Activated T-cell treated with anti-CD3 and anti-CD28 coated beads, Interleukin-2, amount 50 U/mL, for 24 hours (primary cell): Measurements from ENCODE around the gene KMT2B.

ENCODE experiments used
- DNase-seq: peaks from one replicate; pipeline ENCODE4 v3.0.0-alpha.2; 2020
- H3K27ac Mint-ChIP-seq: 2 replicates; pipeline ENCODE4 v1.8.0; 2020; ENCODE audit warnings: mild to moderate bottlenecking, mixed read lengths
- H3K27me3 Mint-ChIP-seq: 2 replicates; pipeline ENCODE4 v1.8.0; 2020; ENCODE audit warnings: mixed read lengths
- H3K36me3 Mint-ChIP-seq: 2 replicates; pipeline ENCODE4 v1.8.0; 2020; ENCODE audit warnings: low read depth, mixed read lengths
- H3K4me1 Mint-ChIP-seq: 2 replicates; pipeline ENCODE4 v1.8.0; 2020; ENCODE audit warnings: low read depth, mixed read lengths
- H3K4me3 Mint-ChIP-seq: 2 replicates; pipeline ENCODE4 v1.8.0; 2020; ENCODE audit warnings: mild to moderate bottlenecking, moderate library complexity, mixed read lengths
- H3K9me3 Mint-ChIP-seq: 2 replicates; pipeline ENCODE4 v1.8.0; 2020; ENCODE audit warnings: mixed read lengths

The KMT2B gene

DNA sequence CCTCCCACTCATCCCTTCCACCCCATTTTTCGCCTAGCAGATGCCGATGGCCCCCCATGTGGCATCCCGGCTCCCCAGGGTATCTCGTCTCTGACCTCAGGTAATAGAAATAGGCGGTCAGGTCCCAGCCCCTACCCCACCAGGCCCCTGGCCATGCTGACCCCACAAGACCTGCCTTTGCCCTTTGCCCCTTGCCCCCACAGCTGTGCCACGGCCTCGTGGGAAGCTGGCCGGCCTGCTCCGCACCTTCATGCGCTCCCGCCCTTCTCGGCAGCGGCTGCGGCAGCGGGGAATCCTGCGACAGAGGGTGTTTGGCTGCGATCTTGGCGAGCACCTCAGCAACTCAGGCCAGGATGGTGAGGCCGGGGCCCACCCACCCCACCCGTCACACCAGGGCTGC lies 62.9 kb downstream of the KMT2B start:
- no peaks in the 10 kb centered on the region for H3K27me3 Mint-ChIP-seq
- H3K4me3 Mint-ChIP-seq: no peak overlapping the region
- DNase-seq: no peak
- peaks cover 10% of the 10 kb centered on the region for H3K36me3 Mint-ChIP-seq
- H3K9me3 Mint-ChIP-seq: no peaks in the 10 kb centered on the region
- H3K4me1 Mint-ChIP-seq: peaks cover 3% of the 10 kb centered on the region
- no peak overlapping the region for H3K27ac Mint-ChIP-seq

DNA sequence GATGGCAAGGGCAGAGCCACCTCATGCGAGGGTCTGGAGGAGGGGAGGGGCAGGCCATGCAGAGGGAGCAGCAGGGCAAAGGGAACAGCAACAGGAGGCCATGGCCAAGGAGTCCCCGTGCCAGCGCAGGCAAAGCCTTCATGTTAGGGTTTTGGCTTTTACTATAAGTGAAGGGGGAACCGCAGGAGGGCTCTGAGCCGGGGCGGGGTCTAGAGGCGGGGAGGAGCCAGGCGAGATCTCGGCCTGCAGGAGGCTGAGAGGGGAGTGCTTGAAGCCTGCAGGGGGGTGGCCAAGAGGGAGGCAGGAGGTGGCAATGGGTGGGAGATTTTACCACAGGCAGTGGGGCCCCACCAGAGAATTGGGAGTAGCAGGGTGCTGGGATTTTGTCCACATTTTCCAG lies 63.8 kb downstream of the KMT2B start:
- Mint-ChIP-seq H3K4me1 (no peaks in the 10 kb centered on the region), H3K4me3 (no peak overlapping the region), H3K27me3 (no peaks in the 10 kb centered on the region), H3K9me3 (no peaks in the 10 kb centered on the region), H3K36me3 (peaks cover 11% of the 10 kb centered on the region), H3K27ac (no peak overlapping the region)
- no peak for DNase-seq

GRCh38 chr19:35782589-35782988 lies 64.8 kb downstream of the KMT2B start:
- Mint-ChIP-seq H3K27ac (no peak overlapping the region), H3K4me3 (no peak overlapping the region), H3K9me3 (no peaks in the 10 kb centered on the region), H3K4me1 (no peaks in the 10 kb centered on the region), H3K27me3 (no peaks in the 10 kb centered on the region), H3K36me3 (peaks cover 11% of the 10 kb centered on the region)
- no peak for DNase-seq

DNA sequence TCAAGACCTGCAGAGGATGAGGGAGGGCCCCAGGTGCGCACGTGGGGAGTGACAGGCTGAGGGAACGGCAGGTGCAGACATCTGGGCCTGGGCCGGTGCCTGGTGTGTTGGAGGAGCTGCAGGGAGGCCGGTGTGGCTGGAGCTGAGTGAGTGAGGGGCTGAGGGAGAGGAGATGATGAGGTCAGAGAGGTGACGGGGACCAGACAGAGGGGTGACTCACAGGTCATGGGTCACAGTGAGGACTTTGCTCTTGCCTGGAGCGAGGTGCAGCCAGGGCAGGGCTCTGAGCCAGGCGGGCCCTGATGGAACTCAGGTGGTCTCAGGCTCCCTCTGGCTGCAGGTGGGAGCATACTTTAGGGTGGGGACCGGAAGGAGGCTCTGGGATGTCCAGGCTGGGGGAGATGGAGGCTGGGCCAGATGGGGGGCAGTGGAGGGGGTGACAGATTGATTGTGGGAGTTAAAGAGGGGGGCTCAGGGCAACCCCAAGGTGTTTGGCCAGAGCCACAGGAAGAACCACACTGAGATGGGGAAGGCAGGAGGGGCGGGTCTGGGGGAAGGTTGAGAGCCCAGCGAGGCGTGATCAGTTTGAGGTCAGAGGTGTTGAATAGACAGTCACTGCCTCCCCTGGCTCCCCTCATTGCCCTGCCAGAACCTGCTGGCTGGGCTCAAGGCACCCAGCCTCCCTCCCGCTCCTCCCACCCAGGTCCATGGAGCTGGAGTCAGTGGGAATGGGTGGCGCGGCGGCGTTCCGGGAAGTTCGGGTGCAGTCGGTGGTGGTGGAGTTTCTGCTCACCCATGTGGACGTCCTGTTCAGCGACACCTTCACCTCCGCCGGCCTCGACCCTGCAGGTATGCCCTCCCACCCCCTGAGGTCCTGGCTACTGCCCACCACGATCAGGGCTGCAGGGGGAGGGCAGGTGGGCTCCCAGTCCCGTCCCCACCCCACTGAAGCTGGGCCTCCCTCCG lies 65.9 kb downstream of the KMT2B start:
- Mint-ChIP-seq H3K4me3 (no peak overlapping the region), H3K4me1 (no peaks in the 10 kb centered on the region), H3K36me3 (peaks cover 11% of the 10 kb centered on the region), H3K27me3 (no peaks in the 10 kb centered on the region), H3K27ac (no peak overlapping the region), H3K9me3 (no peaks in the 10 kb centered on the region)
- DNase-seq: no peak

GRCh38 chr19:35784503-35785338 lies 66.9 kb downstream of the KMT2B start:
- Mint-ChIP-seq H3K27me3 (no peaks in the 10 kb centered on the region), H3K4me3 (no peak overlapping the region), H3K27ac (no peak overlapping the region), H3K36me3 (peaks cover 10% of the 10 kb centered on the region), H3K9me3 (no peaks in the 10 kb centered on the region), H3K4me1 (no peaks in the 10 kb centered on the region)
- no peak for DNase-seq

- H3K36me3 Mint-ChIP-seq: peaks cover 8% of the 10 kb centered on the region
- H3K4me1 Mint-ChIP-seq: no peaks in the 10 kb centered on the region
- H3K27ac Mint-ChIP-seq: no peak overlapping the region
- no peak for DNase-seq
- no peaks in the 10 kb centered on the region for H3K9me3 Mint-ChIP-seq
- H3K4me3 Mint-ChIP-seq: no peak overlapping the region
- H3K27me3 Mint-ChIP-seq: no peaks in the 10 kb centered on the region
Observed at GRCh38 chr19:35785339-35785627, 67.5 kb downstream of the KMT2B start.

DNA sequence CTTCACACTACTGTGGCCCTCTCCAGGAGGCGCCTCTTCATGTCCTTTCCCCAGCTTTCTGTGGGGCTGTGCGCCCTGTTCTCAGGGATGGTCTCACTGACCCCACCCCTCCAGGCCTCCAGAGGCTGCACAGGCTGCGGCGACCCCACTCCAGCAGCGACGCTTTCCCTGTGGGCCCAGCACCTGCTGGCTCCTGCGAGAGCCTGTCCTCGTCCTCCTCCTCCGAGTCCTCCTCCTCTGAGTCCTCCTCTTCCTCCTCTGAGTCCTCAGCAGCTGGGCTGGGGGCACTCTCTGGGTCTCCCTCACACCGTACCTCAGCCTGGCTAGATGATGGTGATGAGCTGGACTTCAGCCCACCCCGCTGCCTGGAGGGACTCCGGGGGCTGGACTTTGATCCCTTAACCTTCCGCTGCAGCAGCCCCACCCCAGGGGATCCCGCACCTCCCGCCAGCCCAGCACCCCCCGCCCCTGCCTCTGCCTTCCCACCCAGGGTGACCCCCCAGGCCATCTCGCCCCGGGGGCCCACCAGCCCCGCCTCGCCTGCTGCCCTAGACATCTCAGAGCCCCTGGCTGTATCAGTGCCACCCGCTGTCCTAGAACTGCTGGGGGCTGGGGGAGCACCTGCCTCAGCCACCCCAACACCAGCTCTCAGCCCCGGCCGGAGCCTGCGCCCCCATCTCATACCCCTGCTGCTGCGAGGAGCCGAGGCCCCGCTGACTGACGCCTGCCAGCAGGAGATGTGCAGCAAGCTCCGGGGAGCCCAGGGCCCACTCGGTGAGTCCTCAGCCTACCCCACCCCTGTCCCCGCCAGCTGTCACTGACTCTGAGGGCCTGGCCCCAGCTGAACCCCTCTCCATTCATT lies 68.7 kb downstream of the KMT2B start:
- no peaks in the 10 kb centered on the region for H3K27me3 Mint-ChIP-seq
- no peaks in the 10 kb centered on the region for H3K9me3 Mint-ChIP-seq
- no peaks in the 10 kb centered on the region for H3K4me1 Mint-ChIP-seq
- no peak overlapping the region for H3K27ac Mint-ChIP-seq
- peaks cover 4% of the 10 kb centered on the region for H3K36me3 Mint-ChIP-seq
- no peak overlapping the region for H3K4me3 Mint-ChIP-seq
- DNase-seq: no peak

DNA sequence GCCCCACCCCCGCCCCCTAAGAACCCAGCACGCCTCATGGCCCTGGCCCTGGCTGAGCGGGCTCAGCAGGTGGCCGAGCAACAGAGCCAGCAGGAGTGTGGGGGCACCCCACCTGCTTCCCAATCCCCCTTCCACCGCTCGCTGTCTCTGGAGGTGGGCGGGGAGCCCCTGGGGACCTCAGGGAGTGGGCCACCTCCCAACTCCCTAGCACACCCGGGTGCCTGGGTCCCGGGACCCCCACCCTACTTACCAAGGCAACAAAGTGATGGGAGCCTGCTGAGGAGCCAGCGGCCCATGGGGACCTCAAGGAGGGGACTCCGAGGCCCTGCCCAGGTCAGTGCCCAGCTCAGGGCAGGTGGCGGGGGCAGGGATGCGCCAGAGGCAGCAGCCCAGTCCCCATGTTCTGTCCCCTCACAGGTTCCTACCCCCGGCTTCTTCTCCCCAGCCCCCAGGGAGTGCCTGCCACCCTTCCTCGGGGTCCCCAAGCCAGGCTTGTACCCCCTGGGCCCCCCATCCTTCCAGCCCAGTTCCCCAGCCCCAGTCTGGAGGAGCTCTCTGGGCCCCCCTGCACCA lies 69.5 kb downstream of the KMT2B start:
- DNase-seq: no peak
- H3K36me3 Mint-ChIP-seq: peaks cover 3% of the 10 kb centered on the region
- no peak overlapping the region for H3K4me3 Mint-ChIP-seq

More for the DNA sequence above, 69.5 kb downstream of the KMT2B start:
- no peaks in the 10 kb centered on the region for H3K27me3 Mint-ChIP-seq
- no peak overlapping the region for H3K27ac Mint-ChIP-seq
- no peaks in the 10 kb centered on the region for H3K9me3 Mint-ChIP-seq
- H3K4me1 Mint-ChIP-seq: no peaks in the 10 kb centered on the region
